B cell (primary cell): Measurements from ENCODE around the gene MEGF11. TPM values are rescaled to one million over a fixed set of nuclear protein-coding genes. Genes with fewer than 3 reads are reported as not detected.

Source experiments
- ATAC-seq: fragments of 200-7000 bp; cut with Tn5 transposase; one replicate; pipeline ENCODE4 v1.10.0; 2021; ENCODE audit warnings: low read depth, mild to moderate bottlenecking, moderate number of reproducible peaks, moderate library complexity
- CTCF ChIA-PET: fragments of 350-600 bp; sonication (Branson Sonifier 250); formaldehyde crosslinking; loops from one replicate; lab custom pipeline; 2021; ENCODE audit warnings: antibody characterized with exemption, inconsistent platforms; lab: Charles Lee
- POLR2A ChIA-PET: fragments of 350-600 bp; sonication (Branson Sonifier 250); formaldehyde crosslinking; loops from one replicate; lab custom pipeline; 2021; ENCODE audit warnings: antibody characterized with exemption; lab: Charles Lee
- DNase-seq: peaks from one replicate; pipeline ENCODE4 v3.0.0; 2013
- H2AFZ ChIP-seq: 2 replicates; pipeline ENCODE4 v1.6.1; 2012; ENCODE audit warnings: mild to moderate bottlenecking, low read depth, low read length; ENCODE audit not compliant: insufficient read depth, poor library complexity, severe bottlenecking
- H3K27ac ChIP-seq, 2 donors: 1 replicate in 1 of 2; 2 replicates in 1 of 2; pipeline ENCODE4 v1.5.1; 2012 to 2013; ENCODE audit warnings: low read length in 2 of 2, mild to moderate bottlenecking in 2 of 2, moderate library complexity in 1 of 2
- H3K27me3 ChIP-seq, 4 experiments: fragments of 200-600 bp in 1 of 4; sonication (generic) in 1 of 4; replicated peaks in 1 of 4; 1 replicate in 2 of 4; 2 replicates in 2 of 4; pipeline versions ENCODE4 v1.6.1 to v1.7.0; 2013 to 2016; ENCODE audit warnings: low read length in 3 of 4, mild to moderate bottlenecking in 2 of 4, mixed read lengths in 1 of 4, moderate library complexity in 1 of 4; ENCODE audit not compliant: insufficient read depth in 4 of 4, control insufficient read depth in 3 of 4; ENCODE audit errors: control extremely low read depth in 1 of 4
- H3K36me3 ChIP-seq, 2 experiments: replicated peaks in 1 of 2; 1 replicate in 1 of 2; 2 replicates in 1 of 2; pipeline versions ENCODE4 v1.6.1 to v1.7.1; 2013; ENCODE audit warnings: low read length in 1 of 2; ENCODE audit not compliant: insufficient read depth in 2 of 2, control insufficient read depth in 1 of 2; ENCODE audit errors: control extremely low read depth in 1 of 2, extremely low read depth in 1 of 2
- H3K4me1 ChIP-seq, 2 donors: fragments of 200-600 bp in 1 of 2; sonication (generic) in 1 of 2; 1 replicate in 1 of 2; 2 replicates in 1 of 2; pipeline versions ENCODE4 v1.5.1 to v1.6.1; 2013 to 2017; ENCODE audit warnings: low read length in 2 of 2; ENCODE audit not compliant: control insufficient read depth in 2 of 2, insufficient read depth in 2 of 2
- H3K4me2 ChIP-seq: replicated peaks from 2 replicates; pipeline ENCODE3; 2012; ENCODE audit warnings: mild to moderate bottlenecking, low read depth, low read length; ENCODE audit not compliant: poor library complexity, severe bottlenecking
- H3K4me3 ChIP-seq, 5 experiments: fragments of 200-600 bp in 1 of 5; sonication (generic) in 1 of 5; 1 replicate in 3 of 5; 2 replicates in 2 of 5; pipeline versions ENCODE4 v1.5.1 to v1.7.0; 2011 to 2016; ENCODE audit warnings: low read length in 4 of 5, mild to moderate bottlenecking in 4 of 5, low read depth in 2 of 5, control low read depth in 1 of 5, moderate library complexity in 1 of 5; ENCODE audit not compliant: insufficient read depth in 1 of 5; ENCODE audit errors: control extremely low read depth in 1 of 5, extremely low read depth in 1 of 5
- H3K79me2 ChIP-seq: fragments of 200-600 bp; sonication (generic); one replicate; pipeline ENCODE4 v1.6.0; 2016; ENCODE audit warnings: low read length; ENCODE audit not compliant: control insufficient read depth, insufficient read depth
- H3K9ac ChIP-seq: fragments of 200-600 bp; sonication (generic); 2 replicates; pipeline ENCODE4 v1.6.1; 2017; ENCODE audit warnings: mild to moderate bottlenecking, low read length, moderate library complexity
- H3K9me3 ChIP-seq, 3 donors: one replicate each; pipeline versions ENCODE4 v1.6.1 to v1.7.1; 2013; ENCODE audit warnings: low read length in 2 of 3; ENCODE audit not compliant: control insufficient read depth in 2 of 3, insufficient read depth in 1 of 3; ENCODE audit errors: control extremely low read depth in 1 of 3
- H4K20me1 ChIP-seq: 2 replicates; pipeline ENCODE4 v1.6.0; 2012; ENCODE audit warnings: mild to moderate bottlenecking, low read length; ENCODE audit not compliant: insufficient read depth, control insufficient read depth, poor library complexity, severe bottlenecking
- H3K27ac Mint-ChIP-seq: one replicate; pipeline ENCODE4 v1.8.0; 2021; ENCODE audit warnings: mixed read lengths
- H3K27me3 Mint-ChIP-seq: one replicate; pipeline ENCODE4 v1.8.0; 2021; ENCODE audit warnings: mixed read lengths
- H3K4me1 Mint-ChIP-seq: one replicate; pipeline ENCODE4 v1.8.0; 2021; ENCODE audit warnings: mixed read lengths
- H3K4me3 Mint-ChIP-seq: one replicate; pipeline ENCODE4 v1.8.0; 2021; ENCODE audit warnings: mixed read lengths
- H3K9me3 Mint-ChIP-seq: one replicate; pipeline ENCODE4 v1.8.0; 2022; ENCODE audit warnings: mixed read lengths; ENCODE audit not compliant: insufficient read depth
- CTCF ChIP-seq: fragments of 200-600 bp; IDR thresholded peaks from one replicate; pipeline ENCODE4 v1.8.0; 2022; ENCODE audit warnings: antibody characterized with exemption, mild to moderate bottlenecking
- EZH2 ChIP-seq: IDR thresholded peaks from 2 replicates; pipeline ENCODE4 v1.6.1; 2012; ENCODE audit warnings: borderline replicate concordance, low read depth, mild to moderate bottlenecking, moderate library complexity, low read length; ENCODE audit not compliant: insufficient read depth, poor library complexity, severe bottlenecking
- WGBS: methylation state at CpG from one replicate; pipeline ENCODE4 v1.1.5; 2013; ENCODE audit warnings: missing lambda C conversion rate; ENCODE audit not compliant: insufficient coverage; 5-methylcytosine and 5-hydroxymethylcytosine counted together
- intact Hi-C: fragments of 100-400 bp; cut with micrococcal nuclease; formaldehyde crosslinking; loops from one replicate; pipeline ENCODE4 v1.10.0; 2022
- polyA plus RNA-seq: library from polyadenylated mRNA; depleted of rRNA; stranded (reverse); fragments of >200 nt; gene quantifications from 2 replicates; pipeline ENCODE4 v1.2.3, GENCODE V29; 2012
- total RNA-seq, 2 donors: library from RNA; stranded (reverse); fragments of 120-200 nt in 1 of 2; gene quantifications; 1 replicate in 1 of 2; 2 replicates in 1 of 2; pipeline versions ENCODE4 v1.2.3 to v1.2.4, GENCODE V29; 2013 to 2022

Gene MEGF11
- total and polyA plus RNA-seq, 2 donors (not counting 1 experiment from before 2014, with no cell fraction given), result 0.04 to 0.34 TPM

- Mint-ChIP-seq H3K4me3 (no peak overlapping the region), H3K4me1 (no peaks in the 10 kb centered on the region), H3K27ac (no peak overlapping the region), H3K27me3 (peaks cover 34% of the 10 kb centered on the region), H3K9me3 (peaks cover 2% of the 10 kb centered on the region)
- Histone ChIP-seq H3K9me3 (no peaks in the 10 kb centered on the region), H3K27me3 (peaks cover 0 to 7% (median 1%) of the 10 kb centered on the region in 4 experiments), H3K27ac (no peak overlapping the region), H3K9ac (no peak overlapping the region), H3K4me3 (no peak overlapping the region), H2AFZ (no peak overlapping the region), H3K36me3 (no peaks in the 10 kb centered on the region), H3K4me1 (no peaks in the 10 kb centered on the region), H3K79me2 (no peaks in the 10 kb centered on the region), H4K20me1 (no peaks in the 10 kb centered on the region), H3K4me2 (no peak overlapping the region)
- POLR2A ChIA-PET, result no interaction called here
- ATAC-seq (no peak), DNase-seq (no peak)
- WGBS, result 90% methylated on average over 6 of the region's 10 CpGs
- CTCF ChIA-PET, result interaction anchor here (1.6 kb wide), 1 partner anchor 25 kb away, joined by 8 read pairs; no protein-coding TSS in a partner anchor
- TF ChIP-seq CTCF (no peak), EZH2 (no peak)
- intact Hi-C loops, result no loop called here
Observed at GRCh38 chr15:66019826-66020398, 233.6 kb downstream of the MEGF11 start.

GRCh38 chr15:66019368-66019767 lies 234.2 kb downstream of the MEGF11 start:
- Histone ChIP-seq H3K79me2 (no peaks in the 10 kb centered on the region), H3K9me3 (no peaks in the 10 kb centered on the region)

More at GRCh38 chr15:66019368-66019767, 234.2 kb downstream of the MEGF11 start:
- Histone ChIP-seq H3K27me3 (peaks cover 0 to 4% (median 0%) of the 10 kb centered on the region in 4 experiments), H3K4me3 (no peak overlapping the region), H2AFZ (no peak overlapping the region), H3K27ac (no peak overlapping the region), H3K9ac (no peak overlapping the region), H4K20me1 (no peaks in the 10 kb centered on the region), H3K36me3 (no peaks in the 10 kb centered on the region), H3K4me2 (no peak overlapping the region), H3K4me1 (no peaks in the 10 kb centered on the region)
- Mint-ChIP-seq H3K4me1 (no peaks in the 10 kb centered on the region), H3K27me3 (peaks cover 32% of the 10 kb centered on the region), H3K4me3 (no peak overlapping the region), H3K27ac (no peak overlapping the region), H3K9me3 (peaks cover 2% of the 10 kb centered on the region)
- ATAC-seq, result no peak
- TF ChIP-seq EZH2, result no peak
- no peak for TF ChIP-seq CTCF
- 59% methylated on average over 5 of the region's 11 CpGs for WGBS
- CTCF ChIA-PET, result no interaction called here
- intact Hi-C loops, result no loop called here
- POLR2A ChIA-PET, result no interaction called here
- no peak for DNase-seq
